Upper lobe of left lung (tissue), 6 donors: ENCODE results near the gene CD96. TPM values are rescaled to one million over a fixed set of nuclear protein-coding genes. Genes with fewer than 3 reads are reported as not detected.

ENCODE experiments used
- ATAC-seq, 2 donors: fragments of 200-7000 bp; cut with Tn5 transposase; one replicate each; pipeline ENCODE4 v1.9.1; 2022; ENCODE audit warnings: mild to moderate bottlenecking in 2 of 2, moderate library complexity in 2 of 2; ENCODE audit not compliant: low FRiP score in 2 of 2
- DNase-seq, 2 donors: peaks; one replicate each; pipeline ENCODE4 v3.0.0-alpha.2; 2019 to 2020
- H3K27ac ChIP-seq, 4 donors: fragments of 200-600 bp; sonication (generic); one replicate each; pipeline ENCODE4 v1.5.1; 2016 to 2019
- H3K27me3 ChIP-seq, 4 donors: fragments of 200-600 bp; sonication (generic); one replicate each; pipeline ENCODE4 v1.5.1; 2017 to 2019
- H3K36me3 ChIP-seq, 4 donors: fragments of 200-600 bp; sonication (generic); one replicate each; pipeline ENCODE4 v1.5.1; 2016 to 2019
- H3K4me1 ChIP-seq, 4 donors: fragments of 200-600 bp; sonication (generic); one replicate each; pipeline ENCODE4 v1.5.1; 2018 to 2019
- H3K4me3 ChIP-seq, 4 donors: fragments of 200-600 bp; sonication (generic); one replicate each; pipeline ENCODE4 v1.5.1; 2017 to 2019; ENCODE audit warnings: mild to moderate bottlenecking in 2 of 4, moderate library complexity in 1 of 4
- H3K9me3 ChIP-seq, 4 donors: fragments of 200-600 bp; sonication (generic); one replicate each; pipeline ENCODE4 v1.5.1; 2018 to 2019
- EP300 ChIP-seq, 4 donors: sonication (generic); formaldehyde crosslinking; IDR thresholded peaks; one replicate each; pipeline ENCODE4 v1.5.1; 2017; ENCODE audit warnings: antibody characterized with exemption in 4 of 4, control low read depth in 2 of 4
- POLR2A ChIP-seq, 4 donors: fragments of 450-650 bp; IDR thresholded peaks; one replicate each; pipeline ENCODE4 v1.5.1; 2016 to 2017; ENCODE audit warnings: antibody characterized with exemption in 4 of 4, mild to moderate bottlenecking in 2 of 4
- POLR2AphosphoS5 ChIP-seq, 2 donors: sonication (generic); formaldehyde crosslinking; IDR thresholded peaks; one replicate each; pipeline ENCODE4 v1.5.1; 2017; ENCODE audit warnings: antibody characterized with exemption in 2 of 2
- WGBS, 2 donors: methylation state at CpG; one replicate each; pipeline ENCODE4 v1.1.5; 2017 to 2018; 5-methylcytosine and 5-hydroxymethylcytosine counted together
- total RNA-seq, 6 donors: library from RNA; depleted of rRNA in 4 of 6; stranded (reverse); fragments of >200 nt in 4 of 6; gene quantifications; one replicate each; pipeline versions ENCODE4 v1.1.0 to v1.2.1, GENCODE V29; 2016 to 2021
- TF ChIP-seq, protein P1 (sequence below), 6 experiments: fragments of 450-650 bp in 4 of 6; fragments of 200-600 bp in 2 of 6; sonication (generic) in 2 of 6; IDR thresholded peaks; one replicate each; pipeline ENCODE4 v1.5.1; 2016 to 2019; ENCODE audit warnings: antibody characterized with exemption in 6 of 6
- donor health status: DM: no; HTN: no; CAD: no; lungs with moderate emphysema.
- donor health status: DM: no; HTN: yes; CAD: no; lungs with severe emphysema.

Gene CD96
- total RNA-seq, 6 donors from 2014 or later, result 2.4 to 18.2 (median 4.4) TPM

DNA sequence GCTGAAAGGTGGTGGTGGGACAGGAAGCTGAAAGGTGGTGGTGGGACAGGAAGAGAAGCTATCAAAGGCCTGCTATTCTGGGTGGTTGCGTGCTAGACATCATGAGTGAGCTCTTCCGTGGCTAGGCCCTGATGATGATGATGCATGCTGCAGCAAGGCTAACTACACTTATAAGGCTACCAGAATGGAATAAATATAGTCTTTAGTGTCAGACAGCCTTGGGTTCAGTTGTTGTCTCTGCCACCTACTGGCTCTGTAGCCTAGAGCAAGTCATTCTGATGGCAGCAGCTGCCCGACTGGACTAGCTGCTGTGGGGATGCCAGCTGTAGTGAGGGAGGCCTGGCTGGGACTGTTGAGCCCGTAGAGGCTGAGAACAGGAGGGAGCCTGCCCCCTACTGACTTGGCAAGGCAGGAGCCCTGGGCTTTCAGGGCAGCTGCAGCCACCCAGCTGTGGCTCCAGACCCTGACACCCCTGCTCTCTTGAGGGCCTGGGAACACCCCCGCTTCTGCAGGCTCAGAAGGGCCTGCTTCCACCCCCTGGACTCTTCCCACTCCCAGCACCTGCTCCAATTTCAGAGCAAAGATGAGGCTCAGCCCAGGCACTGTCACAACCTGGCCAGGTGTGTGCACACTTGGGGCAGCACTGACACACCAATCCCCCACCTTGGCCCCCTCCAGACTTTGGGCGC is 74.6 kb downstream of the CD96 start:
- 84 to 86% methylated on average over 2 to 6 of the region's 6 CpGs for WGBS, 2 donors
- DNase-seq, result peak; percentile 33 to 42

GRCh38 chr3:111617406-111617805 is 75.4 kb downstream of the CD96 start:
- no peaks in the 10 kb centered on the region for H3K4me1 ChIP-seq
- no peaks in the 10 kb centered on the region for H3K9me3 ChIP-seq
- H3K4me3 ChIP-seq, result no peak overlapping the region
- ATAC-seq (no peak), DNase-seq (no peak)
- H3K27ac ChIP-seq, result no peak overlapping the region
- 96 to 97% methylated on average over 3 of the region's 3 CpGs for WGBS, 2 donors
- no peaks in the 10 kb centered on the region for H3K36me3 ChIP-seq
- TF ChIP-seq POLR2AphosphoS5 (IDR thresholded peaks at IDR 0.05), result no peak
- no peak for TF ChIP-seq POLR2A (IDR thresholded peaks at IDR 0.05)
- TF ChIP-seq EP300 (IDR thresholded peaks at IDR 0.05), result no peak
- TF ChIP-seq, protein P1, sequence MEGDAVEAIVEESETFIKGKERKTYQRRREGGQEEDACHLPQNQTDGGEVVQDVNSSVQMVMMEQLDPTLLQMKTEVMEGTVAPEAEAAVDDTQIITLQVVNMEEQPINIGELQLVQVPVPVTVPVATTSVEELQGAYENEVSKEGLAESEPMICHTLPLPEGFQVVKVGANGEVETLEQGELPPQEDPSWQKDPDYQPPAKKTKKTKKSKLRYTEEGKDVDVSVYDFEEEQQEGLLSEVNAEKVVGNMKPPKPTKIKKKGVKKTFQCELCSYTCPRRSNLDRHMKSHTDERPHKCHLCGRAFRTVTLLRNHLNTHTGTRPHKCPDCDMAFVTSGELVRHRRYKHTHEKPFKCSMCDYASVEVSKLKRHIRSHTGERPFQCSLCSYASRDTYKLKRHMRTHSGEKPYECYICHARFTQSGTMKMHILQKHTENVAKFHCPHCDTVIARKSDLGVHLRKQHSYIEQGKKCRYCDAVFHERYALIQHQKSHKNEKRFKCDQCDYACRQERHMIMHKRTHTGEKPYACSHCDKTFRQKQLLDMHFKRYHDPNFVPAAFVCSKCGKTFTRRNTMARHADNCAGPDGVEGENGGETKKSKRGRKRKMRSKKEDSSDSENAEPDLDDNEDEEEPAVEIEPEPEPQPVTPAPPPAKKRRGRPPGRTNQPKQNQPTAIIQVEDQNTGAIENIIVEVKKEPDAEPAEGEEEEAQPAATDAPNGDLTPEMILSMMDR (IDR thresholded peaks at IDR 0.05), result no peak
- no peaks in the 10 kb centered on the region for H3K27me3 ChIP-seq

More for the DNA sequence above, 74.6 kb downstream of the CD96 start:
- H3K36me3 ChIP-seq, result no peaks in the 10 kb centered on the region
- H3K4me3 ChIP-seq, result no peak overlapping the region
- H3K27ac ChIP-seq, result peak overlapping the region in 1 of 4 donors; percentile 4
- H3K9me3 ChIP-seq, result no peaks in the 10 kb centered on the region
- ATAC-seq, result peak; percentile 34 to 59
- no peaks in the 10 kb centered on the region for H3K27me3 ChIP-seq
- H3K4me1 ChIP-seq, result no peaks in the 10 kb centered on the region
- no peak for TF ChIP-seq POLR2A (IDR thresholded peaks at IDR 0.05)
- TF ChIP-seq, protein P1 (IDR thresholded peaks at IDR 0.05), result peak in 3 of 6 experiments; percentile 23 to 32 (median 27)

- H3K9me3 ChIP-seq, result no peaks in the 10 kb centered on the region
- H3K4me1 ChIP-seq, result no peaks in the 10 kb centered on the region
- no peak for ATAC-seq
- no peak overlapping the region for H3K4me3 ChIP-seq
- H3K27me3 ChIP-seq, result no peaks in the 10 kb centered on the region
- H3K27ac ChIP-seq, result no peak overlapping the region
- no peaks in the 10 kb centered on the region for H3K36me3 ChIP-seq
- peak in 1 of 2 donors; percentile 34 for DNase-seq
- WGBS, 2 donors, result 86 to 92% methylated on average over 3 to 5 of the region's 5 CpGs
- TF ChIP-seq EP300 (IDR thresholded peaks at IDR 0.05) (no peak), POLR2AphosphoS5 (IDR thresholded peaks at IDR 0.05) (no peak), POLR2A (IDR thresholded peaks at IDR 0.05) (no peak)
- TF ChIP-seq, protein P1 (IDR thresholded peaks at IDR 0.05), result no peak
Measured at GRCh38 chr3:111617912-111618601, 76.1 kb downstream of the CD96 start.

DNA sequence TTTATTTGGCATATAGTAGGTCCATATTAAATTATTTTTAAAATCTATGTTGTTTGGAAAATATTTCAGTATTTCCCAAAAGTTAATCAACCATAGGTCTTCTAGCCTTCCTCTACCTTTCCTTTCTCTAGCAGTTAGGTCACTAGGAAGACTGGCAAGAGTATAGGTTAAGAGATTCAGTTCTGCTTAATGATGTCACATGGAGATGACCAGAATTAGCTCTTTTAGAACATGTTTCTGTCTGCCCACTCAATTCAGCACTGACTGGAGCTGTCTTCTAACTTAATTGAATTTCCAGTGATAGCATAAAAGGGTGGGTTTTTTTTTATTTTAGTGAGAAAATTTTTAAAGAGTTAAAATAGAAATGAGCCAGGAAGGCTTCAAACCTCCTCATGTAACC is 76.9 kb downstream of the CD96 start:
- Histone ChIP-seq H3K27ac (no peak overlapping the region), H3K36me3 (no peaks in the 10 kb centered on the region), H3K4me1 (no peaks in the 10 kb centered on the region), H3K4me3 (no peak overlapping the region), H3K27me3 (no peaks in the 10 kb centered on the region), H3K9me3 (no peaks in the 10 kb centered on the region)
- no peak for ATAC-seq
- DNase-seq, result no peak
- TF ChIP-seq POLR2A (IDR thresholded peaks at IDR 0.05), result no peak

- H3K27me3 ChIP-seq, result no peaks in the 10 kb centered on the region
- no peak for ATAC-seq
- no peak for TF ChIP-seq POLR2AphosphoS5 (IDR thresholded peaks at IDR 0.05)
- no peak for TF ChIP-seq POLR2A (IDR thresholded peaks at IDR 0.05)
- TF ChIP-seq, protein P1 (IDR thresholded peaks at IDR 0.05), result no peak
- TF ChIP-seq EP300 (IDR thresholded peaks at IDR 0.05), result no peak
- DNase-seq, result no peak
- no peaks in the 10 kb centered on the region for H3K9me3 ChIP-seq
- no peak overlapping the region for H3K4me3 ChIP-seq
- no peak overlapping the region for H3K27ac ChIP-seq
- no peaks in the 10 kb centered on the region for H3K36me3 ChIP-seq
- 77 to 87% methylated on average over 3 of the region's 3 CpGs for WGBS, 2 donors
- no peaks in the 10 kb centered on the region for H3K4me1 ChIP-seq
Measured at GRCh38 chr3:111619833-111620232, 77.8 kb downstream of the CD96 start.
